Measurements from ENCODE around the gene DDX10.
A peak's percentile ranks its signal among the peaks of the same experiment; 100 is the strongest.
"Not testable (repeated sequence)": the region's sequence is repeated elsewhere in the genome, so short reads cannot be mapped to it uniquely, and the experiment has no call there.

Gene DDX10

GRCh38 chr11:108774037-108774730 is 109.3 kb downstream of the DDX10 start:
- no peak overlapping the region for H3K4me3 ChIP-seq (ENCODE audit: low read length)
- no peak for TF ChIP-seq CTCF (IDR thresholded peaks at IDR 0.05; ENCODE audit: insufficient read depth, low read depth, low read length, missing control alignments)
- DNase-seq (ENCODE audit: low read depth) = no peak

- no peak for TF ChIP-seq CTCF (IDR thresholded peaks at IDR 0.05; ENCODE audit: insufficient read depth, low read depth, low read length, missing control alignments)
- H3K4me3 ChIP-seq (ENCODE audit: low read length) = no peak overlapping the region
- DNase-seq (ENCODE audit: low read depth) = peak; percentile 69
These were observed 110.5 kb downstream of the DDX10 start for GRCh38 chr11:108775324-108775723.

- not testable (repeated sequence) for DNase-seq (ENCODE audit: low read depth); H3K4me3 ChIP-seq (ENCODE audit: low read length)
These were observed 114.3 kb downstream of the DDX10 start for GRCh38 chr11:108779147-108779546.

- no peak for DNase-seq (ENCODE audit: low read depth)
- H3K4me3 ChIP-seq (ENCODE audit: low read length) = no peak overlapping the region
- TF ChIP-seq CTCF (IDR thresholded peaks at IDR 0.05; ENCODE audit: insufficient read depth, low read depth, low read length, missing control alignments) = no peak
These were observed 115.2 kb downstream of the DDX10 start for GRCh38 chr11:108780119-108780518.

GRCh38 chr11:108781946-108782345 is 117.1 kb downstream of the DDX10 start:
- no peak for TF ChIP-seq CTCF (IDR thresholded peaks at IDR 0.05; ENCODE audit: insufficient read depth, low read depth, low read length, missing control alignments)
- no peak overlapping the region for H3K4me3 ChIP-seq (ENCODE audit: low read length)
- DNase-seq (ENCODE audit: low read depth) = no peak

- peak; percentile 81 for DNase-seq (ENCODE audit: low read depth)
- TF ChIP-seq CTCF (IDR thresholded peaks at IDR 0.05; ENCODE audit: insufficient read depth, low read depth, low read length, missing control alignments) = no peak
- H3K4me3 ChIP-seq (ENCODE audit: low read length) = no peak overlapping the region
These were observed 121.6 kb downstream of the DDX10 start for GRCh38 chr11:108786281-108786990.

GRCh38 chr11:108787105-108787504 is 122.2 kb downstream of the DDX10 start:
- H3K4me3 ChIP-seq (ENCODE audit: low read length) = no peak overlapping the region
- peak; percentile 14 for DNase-seq (ENCODE audit: low read depth)
- TF ChIP-seq CTCF (IDR thresholded peaks at IDR 0.05; ENCODE audit: insufficient read depth, low read depth, low read length, missing control alignments) = no peak

All from epithelial cell of esophagus (primary cell).